Stimulated activated CD4-positive, alpha-beta T cell treated with anti-CD3 and anti-CD28 coated beads, TNF-alpha, amount 100 ng/mL, for 1 hour (primary cell): Measurements from ENCODE around the gene DNM1L.
A peak's percentile ranks its signal among the peaks of the same experiment; 100 is the strongest.

Experiments
- DNase-seq, 3 donors: peaks; one replicate each; pipeline ENCODE4 v3.0.0-alpha.2; 2020; ENCODE audit warnings: low read depth in 3 of 3, low spot score in 1 of 3

DNM1L gene

DNA sequence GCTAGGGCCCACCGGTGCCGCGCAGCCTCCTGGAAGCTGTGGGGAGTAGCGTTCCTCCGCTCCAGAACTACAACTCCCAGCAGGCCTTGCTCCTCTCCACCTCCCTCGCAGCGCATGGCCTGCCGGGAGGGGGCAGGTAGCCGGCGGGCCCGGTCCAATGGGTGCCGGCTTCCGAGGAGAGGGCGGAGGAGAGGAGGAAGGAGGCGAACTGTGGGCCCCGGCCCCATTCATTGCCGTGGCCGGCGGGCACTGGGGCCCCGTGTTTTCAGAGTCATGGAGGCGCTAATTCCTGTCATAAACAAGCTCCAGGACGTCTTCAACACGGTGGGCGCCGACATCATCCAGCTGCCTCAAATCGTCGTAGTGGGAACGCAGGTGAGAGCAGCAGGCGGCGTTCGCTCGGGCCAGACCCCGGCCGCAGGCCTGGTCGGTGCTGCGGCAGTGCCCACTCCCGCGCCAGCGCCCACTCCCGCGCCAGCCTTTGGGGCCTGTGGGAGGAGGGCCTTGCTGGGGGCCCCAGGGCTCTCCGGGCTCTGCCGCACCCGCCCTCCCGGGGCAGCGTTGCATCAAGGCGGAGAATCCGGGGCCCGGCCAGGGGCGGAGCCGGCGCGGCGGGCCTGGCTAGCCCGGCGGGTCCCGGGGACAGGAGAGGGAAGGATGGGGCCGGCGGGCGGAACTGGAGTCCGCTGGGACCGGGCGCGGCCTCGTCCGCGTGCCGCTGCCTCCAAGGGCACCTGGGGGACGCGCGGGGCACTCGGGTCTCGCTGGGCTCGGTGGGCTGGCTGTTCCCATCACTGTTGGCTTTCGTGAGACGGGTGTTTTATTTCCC is at the start of gene DNM1L:
Gene DNM1L, plus strand, starts transcription at position 211 of the 829 bp plus-strand sequence. Its CDS starts 63 bp downstream, at position 274.
- peak; percentile 77 to 81 (median 79) for DNase-seq

GRCh38 chr12:32641287-32641901 is 37.7 kb upstream of the DNM1L start:
- no peak for DNase-seq

DNA sequence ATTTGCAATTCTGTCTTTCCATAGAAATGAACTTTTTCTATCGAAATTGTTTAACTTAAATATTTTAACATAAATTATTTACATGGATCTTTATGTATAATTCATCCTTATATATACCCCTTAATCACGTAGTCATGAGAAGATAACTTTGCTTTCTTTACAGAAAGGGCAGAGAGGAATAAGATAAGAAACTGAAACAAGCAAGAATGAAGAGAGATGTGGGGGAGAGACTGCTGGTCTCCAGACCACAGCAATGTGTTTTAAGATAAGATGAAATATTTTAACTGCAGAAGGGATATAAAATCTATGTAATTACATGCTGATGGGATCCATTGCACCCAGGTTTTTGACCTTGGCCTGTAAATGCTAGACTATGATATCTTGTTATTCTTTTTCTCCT is 34.7 kb upstream of the DNM1L start:
- no peak for DNase-seq

GRCh38 chr12:32647275-32647674 is 31.8 kb upstream of the DNM1L start:
- no peak for DNase-seq

GRCh38 chr12:32650508-32650907 is 28.6 kb upstream of the DNM1L start:
- DNase-seq: no peak

DNA sequence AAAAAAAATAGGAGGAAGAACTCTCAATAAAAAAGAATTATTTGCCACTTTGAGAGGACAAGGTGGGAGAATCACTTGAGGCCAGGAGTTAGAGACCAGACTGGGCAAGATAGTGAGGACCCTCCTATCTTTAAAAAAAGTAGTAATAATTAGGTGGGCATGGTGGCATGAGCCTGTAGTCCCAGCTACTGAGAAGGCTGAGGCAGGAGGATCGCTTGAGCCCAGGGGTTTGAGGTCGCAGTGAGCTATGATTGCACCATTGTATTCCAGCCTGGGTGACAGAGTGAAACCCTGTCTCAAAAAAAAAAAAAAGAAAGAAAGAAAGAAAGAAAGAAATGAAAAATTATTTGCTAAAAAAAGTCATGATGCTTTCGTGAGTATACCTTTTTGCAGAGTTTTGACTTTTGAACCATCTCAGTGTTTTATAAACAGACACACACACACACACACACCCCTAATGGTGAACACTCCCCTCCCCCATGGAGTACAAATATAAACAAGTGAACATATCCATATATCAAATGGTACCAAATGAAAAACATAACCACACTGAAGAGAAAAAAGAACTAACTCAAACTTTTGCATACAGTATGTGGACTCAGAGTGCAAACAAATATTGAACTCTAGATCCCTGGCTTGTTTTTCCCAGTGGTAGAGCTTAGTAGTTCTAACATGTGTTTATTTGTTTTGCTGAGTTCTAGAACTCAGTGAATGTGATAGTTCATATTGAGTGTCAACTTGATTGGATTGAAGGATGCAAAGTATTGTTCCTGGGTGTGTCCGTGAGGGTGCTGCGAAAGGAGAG is 27.7 kb upstream of the DNM1L start:
- DNase-seq: no peak

DNA sequence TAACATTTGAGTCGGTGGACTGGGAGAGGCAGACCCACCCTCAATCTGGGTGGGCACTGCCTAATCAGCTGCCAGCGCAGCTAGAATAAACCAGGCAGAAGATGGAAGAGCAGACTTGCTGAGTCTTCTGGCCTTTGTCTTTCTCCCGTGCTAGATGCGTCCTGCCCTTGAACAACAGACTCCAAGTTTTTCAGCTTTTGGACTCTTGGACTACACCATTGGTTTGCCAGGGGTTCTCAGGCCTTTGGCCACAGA is 27.2 kb upstream of the DNM1L start:
- DNase-seq: no peak

GRCh38 chr12:32659908-32660440 is 19.1 kb upstream of the DNM1L start:
- DNase-seq: no peak

DNA sequence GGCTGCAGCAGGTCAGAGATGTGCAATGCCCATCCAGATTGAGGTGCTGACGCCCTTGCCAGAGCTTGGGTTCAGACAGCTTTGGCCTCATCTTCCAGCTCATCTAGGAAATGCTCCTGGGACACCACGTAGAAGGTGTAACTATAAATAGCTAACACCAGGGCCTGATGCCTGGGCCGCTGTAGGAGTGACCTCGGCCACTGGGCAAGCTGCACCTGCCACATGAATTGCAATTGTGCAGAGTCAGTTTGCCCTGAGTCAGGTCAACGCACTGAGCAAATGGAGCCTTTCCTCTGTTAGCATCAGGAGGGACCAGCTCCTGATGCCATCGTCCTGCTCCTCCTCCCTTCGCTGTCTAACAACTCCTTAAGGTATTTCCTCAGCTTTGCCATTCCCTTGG is 17.4 kb upstream of the DNM1L start:
- no peak for DNase-seq

DNA sequence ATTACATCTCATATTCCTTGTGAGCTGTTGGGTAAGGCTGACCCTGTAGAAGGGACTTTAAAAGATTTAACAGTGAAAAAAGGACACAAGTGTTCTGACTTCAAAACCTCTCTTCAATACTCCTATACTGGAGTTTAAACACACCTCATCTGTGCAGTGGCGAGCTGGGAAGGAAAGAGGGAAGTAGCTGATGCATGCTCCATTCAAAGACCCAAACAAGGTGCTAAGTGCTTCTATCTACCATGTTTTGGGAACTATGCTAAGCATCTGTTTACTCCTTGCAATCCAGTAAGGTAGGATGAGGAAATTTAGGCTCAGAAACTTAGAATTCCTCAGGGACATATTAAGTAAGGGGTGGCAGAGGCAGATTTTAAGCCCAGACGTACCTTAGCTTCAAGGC is 16.4 kb upstream of the DNM1L start:
- no peak for DNase-seq

- DNase-seq: no peak
These were observed 13.1 kb upstream of the DNM1L start for GRCh38 chr12:32666018-32666417.

GRCh38 chr12:32669584-32669983 is 9.5 kb upstream of the DNM1L start:
- DNase-seq: no peak

DNA sequence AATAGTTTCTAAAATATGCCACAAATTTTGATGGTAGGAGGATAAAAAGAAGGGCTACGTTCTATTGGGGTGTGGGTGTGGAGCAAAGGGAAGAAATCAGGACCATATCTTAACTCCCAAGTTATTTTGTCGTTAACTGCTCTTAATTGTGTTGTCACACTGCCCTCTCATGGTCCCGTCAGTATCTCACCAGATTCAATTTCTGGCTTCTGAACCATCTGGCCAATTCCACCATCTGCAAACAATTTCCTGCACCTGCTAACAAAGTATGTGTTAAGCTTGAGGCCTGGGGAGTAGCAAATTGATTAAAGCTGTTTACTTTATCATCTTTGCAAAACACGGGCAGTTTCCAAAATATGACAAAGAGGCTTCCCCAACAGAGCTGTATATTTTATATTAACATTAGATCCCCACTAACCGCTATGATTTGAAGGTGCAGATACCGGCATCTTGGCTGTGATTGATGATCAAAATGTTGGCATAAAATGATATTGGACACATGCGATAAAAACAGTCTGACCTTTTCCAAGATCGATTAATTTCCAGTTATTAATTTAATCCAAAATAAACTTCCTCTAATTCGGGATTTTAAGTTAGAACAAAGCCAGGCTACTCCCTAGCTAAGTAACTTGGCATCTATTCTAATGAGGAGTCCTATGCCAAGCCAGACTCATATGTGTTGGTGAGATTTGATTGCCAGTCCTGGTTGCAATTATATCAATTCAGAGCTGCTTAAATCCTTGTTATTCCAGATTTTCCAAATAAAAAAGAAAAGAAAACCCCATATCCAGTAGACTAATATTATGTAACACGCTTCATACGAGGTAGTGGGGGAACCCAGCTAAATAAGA is 6.9 kb upstream of the DNM1L start:
- DNase-seq: no peak

GRCh38 chr12:32679920-32680237 is 778 bp downstream of the DNM1L start:
- DNase-seq: no peak

GRCh38 chr12:32680787-32681186 is 1.7 kb downstream of the DNM1L start:
- DNase-seq: no peak

- DNase-seq: no peak
These were observed 2.2 kb downstream of the DNM1L start for GRCh38 chr12:32681272-32681671.

DNA sequence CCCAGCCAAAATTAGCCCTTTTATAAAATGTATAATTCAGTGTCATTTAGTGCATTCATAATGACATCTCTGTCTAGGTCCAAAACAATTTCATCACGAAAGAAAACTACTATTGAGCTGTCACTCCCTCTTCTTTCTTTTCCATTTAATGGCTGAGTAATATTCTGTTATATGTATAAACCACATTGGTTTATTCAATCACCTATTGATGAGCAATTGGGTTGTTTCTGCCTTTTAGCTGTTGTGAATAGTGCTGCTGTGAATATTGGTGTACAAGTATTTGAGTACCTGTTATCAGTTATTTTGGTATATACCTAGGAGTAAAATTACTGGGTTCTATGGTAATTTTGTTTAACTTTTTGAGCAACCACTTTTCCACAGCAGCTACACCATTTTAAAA is 7.2 kb downstream of the DNM1L start:
- DNase-seq: no peak

GRCh38 chr12:32688786-32689185 is 9.7 kb downstream of the DNM1L start:
- DNase-seq: no peak

GRCh38 chr12:32690927-32691326 is 11.8 kb downstream of the DNM1L start:
- DNase-seq: no peak

- no peak for DNase-seq
These were observed 13.3 kb downstream of the DNM1L start for GRCh38 chr12:32692358-32692757.

GRCh38 chr12:32693036-32693435 is 13.9 kb downstream of the DNM1L start:
- DNase-seq: no peak
